C4-2B (cell line): ENCODE measurements around the gene HFE.
A peak's percentile ranks its signal among the peaks of the same experiment; 100 is the strongest.

Experiments
- H3K27ac ChIP-seq: fragments of 450-650 bp; 2 replicates; pipeline ENCODE4 v1.5.1; 2017
- CTCF ChIP-seq: fragments of 450-650 bp; conservative IDR thresholded peaks from 2 replicates; pipeline ENCODE4 v1.5.1; 2017; ENCODE audit warnings: mild to moderate bottlenecking
- ZFX ChIP-seq: fragments of 450-650 bp; IDR thresholded peaks from 2 replicates; pipeline ENCODE4 v1.6.1; 2017

The HFE gene

GRCh38 chr6:26118999-26119398 is 31.8 kb downstream of the HFE start:
- TF ChIP-seq CTCF (no peak), ZFX (no peak)
- H3K27ac ChIP-seq: no peak overlapping the region

- H3K27ac ChIP-seq: peak overlapping the region; percentile 27
Measured at GRCh38 chr6:26120115-26120514, 32.9 kb downstream of the HFE start.

GRCh38 chr6:26120807-26121140 is 33.5 kb downstream of the HFE start:
- TF ChIP-seq ZFX (no peak), CTCF (no peak)

GRCh38 chr6:26121141-26122004 is 34.1 kb downstream of the HFE start:
- TF ChIP-seq CTCF (no peak), ZFX (no peak)
- H3K27ac ChIP-seq: peak overlapping the region; percentile 100

More at GRCh38 chr6:26120807-26121140, 33.5 kb downstream of the HFE start:
- no peak overlapping the region for H3K27ac ChIP-seq

- TF ChIP-seq CTCF (no peak), ZFX (no peak)
- peak overlapping the region; percentile 100 for H3K27ac ChIP-seq
Measured at GRCh38 chr6:26122005-26122388, 34.8 kb downstream of the HFE start.

- H3K27ac ChIP-seq: peak overlapping the region; percentile 100; the same call in 1 of the 2 replicates
- TF ChIP-seq CTCF (no peak), ZFX (no peak)
Measured at GRCh38 chr6:26122402-26122792, 35.2 kb downstream of the HFE start.

- H3K27ac ChIP-seq: peak overlapping the region; percentile 100
- TF ChIP-seq ZFX (no peak), CTCF (no peak)
Measured at GRCh38 chr6:26122793-26123674, 35.8 kb downstream of the HFE start.

GRCh38 chr6:26123675-26123946 is 36.4 kb downstream of the HFE start:
- TF ChIP-seq CTCF (no peak), ZFX (no peak)
- H3K27ac ChIP-seq: peak overlapping the region; percentile 100
